Lung (tissue), 12 donors: ENCODE data around the gene ZNF865. TPM values are rescaled to one million over a fixed set of nuclear protein-coding genes. Genes with fewer than 3 reads are reported as not detected.

ENCODE experiments used
- ATAC-seq: fragments of 200-7000 bp; cut with Tn5 transposase; one replicate; pipeline ENCODE4 v1.9.1; 2020; ENCODE audit warnings: moderate number of reproducible peaks; ENCODE audit not compliant: insufficient read depth, low FRiP score
- DNase-seq, 3 donors: peaks; one replicate each; pipeline ENCODE4 v3.0.0-alpha.2; 2013 to 2017
- H3K27ac ChIP-seq, 2 donors: one replicate each; pipeline ENCODE4 v1.5.1; 2013; ENCODE audit warnings: mild to moderate bottlenecking in 2 of 2, moderate library complexity in 2 of 2, control low read depth in 1 of 2, inconsistent platforms in 1 of 2, low read depth in 1 of 2, low read length in 1 of 2
- H3K27me3 ChIP-seq, 3 donors: one replicate each; pipeline ENCODE4 v1.5.1; 2013; ENCODE audit warnings: low read length in 2 of 3; ENCODE audit not compliant: control insufficient read depth in 3 of 3, insufficient read depth in 3 of 3
- H3K36me3 ChIP-seq, 4 donors: one replicate each; pipeline ENCODE4 v1.5.1; 2013; ENCODE audit warnings: low read length in 4 of 4, mild to moderate bottlenecking in 1 of 4, moderate library complexity in 1 of 4; ENCODE audit not compliant: control insufficient read depth in 4 of 4, insufficient read depth in 4 of 4
- H3K4me1 ChIP-seq, 5 donors: one replicate each; pipeline ENCODE4 v1.5.1; 2013; ENCODE audit warnings: low read length in 5 of 5, mild to moderate bottlenecking in 2 of 5, moderate library complexity in 1 of 5; ENCODE audit not compliant: control insufficient read depth in 5 of 5, insufficient read depth in 5 of 5
- H3K4me3 ChIP-seq: one replicate; pipeline ENCODE4 v1.5.1; 2013; ENCODE audit warnings: mild to moderate bottlenecking, control low read depth, moderate library complexity
- H3K9ac ChIP-seq, 2 donors: one replicate each; pipeline ENCODE4 v1.5.1; 2013; ENCODE audit warnings: low read length in 2 of 2, control low read depth in 1 of 2; ENCODE audit not compliant: insufficient read depth in 1 of 2
- H3K9me3 ChIP-seq, 4 donors: one replicate each; pipeline ENCODE4 v1.5.1; 2013; ENCODE audit warnings: low read length in 3 of 4, mild to moderate bottlenecking in 1 of 4, moderate library complexity in 1 of 4; ENCODE audit not compliant: control insufficient read depth in 4 of 4, insufficient read depth in 3 of 4
- CTCF ChIP-seq: IDR thresholded peaks from 2 replicates; pipeline ENCODE4 v1.5.1; 2012; ENCODE audit warnings: mild to moderate bottlenecking; ENCODE audit errors: control extremely low read depth, extremely low read depth
- WGBS, 2 donors: extraction: QIAGEN DNeasy Blood & Tissue Kit; methylation state at CpG; one replicate each; pipeline ENCODE4 v1.1.7; 2013; 5-methylcytosine and 5-hydroxymethylcytosine counted together
- polyA plus RNA-seq, 2 donors: library from polyadenylated mRNA; stranded (reverse); fragments of 200-250 nt; gene quantifications; one replicate each; pipeline ENCODE4 v1.2.1, GENCODE V29; 2013
- total RNA-seq, 2 donors: library from RNA; depleted of rRNA in 1 of 2; stranded (reverse); fragments of >200 nt in 1 of 2; gene quantifications; one replicate each; pipeline ENCODE4 v1.2.1, GENCODE V29; 2014 to 2021
- donor health status: control.
- donor health status: control.
- donor health status: Bipolar disorder and iron deficiency.
- donor health status: healthy.
- donor health status: DM: yes; HTN: yes; CAD: no.

The ZNF865 gene
- total and polyA plus RNA-seq, 4 donors, result 5.1 to 19.3 (median 10.0) TPM

- Histone ChIP-seq H3K36me3 (peaks cover 19 to 57% (median 31%) of the 10 kb centered on the region in 4 donors), H3K4me3 (no peak overlapping the region), H3K9ac (no peak overlapping the region), H3K9me3 (no peaks in the 10 kb centered on the region), H3K27me3 (no peaks in the 10 kb centered on the region), H3K27ac (no peak overlapping the region), H3K4me1 (peaks cover 13 to 31% (median 20%) of the 10 kb centered on the region in 5 donors)
- TF ChIP-seq CTCF, result no peak
- 61 to 65% methylated on average over 9 of the region's 9 CpGs for WGBS, 2 donors
- no peak for ATAC-seq
- DNase-seq, result no peak
Observed at GRCh38 chr19:55659822-55660221, 54.4 kb downstream of the ZNF865 start.

GRCh38 chr19:55660404-55660803 is 55.0 kb downstream of the ZNF865 start:
- Histone ChIP-seq H3K4me1 (peaks cover 13 to 31% (median 20%) of the 10 kb centered on the region in 5 donors), H3K27me3 (no peaks in the 10 kb centered on the region), H3K36me3 (peaks cover 19 to 60% (median 32%) of the 10 kb centered on the region in 4 donors), H3K9ac (no peak overlapping the region), H3K27ac (no peak overlapping the region), H3K4me3 (no peak overlapping the region), H3K9me3 (no peaks in the 10 kb centered on the region)
- 89 to 96% methylated on average over 12 of the region's 12 CpGs for WGBS, 2 donors
- DNase-seq (no peak), ATAC-seq (no peak)
- TF ChIP-seq CTCF, result no peak

GRCh38 chr19:55660991-55661390 is 55.5 kb downstream of the ZNF865 start:
- Histone ChIP-seq H3K27me3 (no peaks in the 10 kb centered on the region), H3K27ac (no peak overlapping the region), H3K9ac (no peak overlapping the region), H3K9me3 (no peaks in the 10 kb centered on the region), H3K4me3 (no peak overlapping the region), H3K4me1 (peaks cover 12 to 28% (median 19%) of the 10 kb centered on the region in 5 donors), H3K36me3 (peaks cover 19 to 64% (median 32%) of the 10 kb centered on the region in 4 donors)
- 85 to 94% methylated on average over 16 of the region's 16 CpGs for WGBS, 2 donors
- DNase-seq (no peak), ATAC-seq (no peak)
- TF ChIP-seq CTCF, result no peak

- no peak overlapping the region for H3K9ac ChIP-seq
- peaks cover 19 to 72% (median 39%) of the 10 kb centered on the region in 4 donors for H3K36me3 ChIP-seq
- H3K9me3 ChIP-seq, result no peaks in the 10 kb centered on the region
- no peak overlapping the region for H3K4me3 ChIP-seq
- TF ChIP-seq CTCF, result no peak
- DNase-seq (no peak), ATAC-seq (no peak)
- H3K27ac ChIP-seq, result no peak overlapping the region
- H3K27me3 ChIP-seq, result no peaks in the 10 kb centered on the region
- 49 to 63% methylated on average over 7 of the region's 7 CpGs for WGBS, 2 donors
- H3K4me1 ChIP-seq, result peaks cover 5 to 22% (median 11%) of the 10 kb centered on the region in 5 donors
Observed at GRCh38 chr19:55661826-55662225, 56.4 kb downstream of the ZNF865 start.
